Fibroblast of lung (primary cell): ENCODE results near the gene HOPX. TPM values are rescaled to one million over a fixed set of nuclear protein-coding genes. Genes with fewer than 3 reads are reported as not detected.

ENCODE experiments used
- DNase-seq, 2 donors: peaks; one replicate each; pipeline versions ENCODE4 v3.0.0 to v3.0.0-alpha.2; 2010; ENCODE audit warnings: low read depth in 2 of 2
- H2AFZ ChIP-seq: 2 replicates; pipeline ENCODE4 v1.5.1; 2012; ENCODE audit warnings: low read length, control low read depth, inconsistent platforms
- H3K27ac ChIP-seq: 2 replicates; pipeline ENCODE4 v1.5.1; 2011; ENCODE audit warnings: low read length, control low read depth; ENCODE audit not compliant: insufficient read depth
- H3K27me3 ChIP-seq: 2 replicates; pipeline ENCODE4 v1.5.1; 2011; ENCODE audit warnings: mild to moderate bottlenecking, low read length; ENCODE audit not compliant: control insufficient read depth, insufficient read depth
- H3K36me3 ChIP-seq: 2 replicates; pipeline ENCODE4 v1.5.1; 2011; ENCODE audit warnings: low read length; ENCODE audit not compliant: control insufficient read depth, insufficient read depth
- H3K4me1 ChIP-seq: 2 replicates; pipeline ENCODE4 v1.5.1; 2011; ENCODE audit warnings: low read length; ENCODE audit not compliant: control insufficient read depth, insufficient read depth; ENCODE audit errors: extremely low read depth
- H3K4me2 ChIP-seq: 2 replicates; pipeline ENCODE4 v1.5.1; 2011; ENCODE audit warnings: low read length, control low read depth; ENCODE audit not compliant: insufficient read depth; ENCODE audit errors: extremely low read depth
- H3K4me3 ChIP-seq, 4 experiments: fragments of 200-600 bp in 1 of 4; sonication (generic) in 1 of 4; replicated peaks in 1 of 4; 2 replicates each; pipeline ENCODE4 v1.5.1; 2011 to 2016; ENCODE audit warnings: low read length in 4 of 4, low read depth in 3 of 4, mild to moderate bottlenecking in 3 of 4, control low read depth in 2 of 4, inconsistent platforms in 1 of 4, mixed read lengths in 1 of 4; ENCODE audit not compliant: insufficient read depth in 1 of 4; ENCODE audit errors: control extremely low read depth in 1 of 4
- H3K79me2 ChIP-seq: 2 replicates; pipeline ENCODE4 v1.5.1; 2012; ENCODE audit warnings: mild to moderate bottlenecking, low read length, inconsistent platforms; ENCODE audit not compliant: control insufficient read depth, insufficient read depth
- H3K9ac ChIP-seq: 2 replicates; pipeline ENCODE4 v1.5.1; 2011; ENCODE audit warnings: mild to moderate bottlenecking, low read length, control low read depth; ENCODE audit not compliant: insufficient read depth
- H3K9me3 ChIP-seq: 2 replicates; pipeline ENCODE4 v1.5.1; 2012; ENCODE audit warnings: low read depth, low read length; ENCODE audit not compliant: control insufficient read depth, insufficient read depth
- H4K20me1 ChIP-seq: 2 replicates; pipeline ENCODE4 v1.5.1; 2011; ENCODE audit warnings: low read length; ENCODE audit not compliant: control insufficient read depth, insufficient read depth; ENCODE audit errors: extremely low read depth
- CTCF ChIP-seq, 2 donors: IDR thresholded peaks in 1 of 2; conservative IDR thresholded peaks in 1 of 2; 1 replicate in 1 of 2; 2 replicates in 1 of 2; pipeline ENCODE4 v1.5.1; 2011 to 2012; ENCODE audit warnings: low read length in 2 of 2, control low read depth in 1 of 2, inconsistent platforms in 1 of 2, low read depth in 1 of 2, mild to moderate bottlenecking in 1 of 2
- EZH2 ChIP-seq: IDR thresholded peaks from 2 replicates; pipeline ENCODE4 v1.5.1; 2012; ENCODE audit warnings: low read length, control low read depth, mild to moderate bottlenecking; ENCODE audit errors: missing control alignments
- polyA plus RNA-seq, 2 donors: library from polyadenylated mRNA; depleted of rRNA in 1 of 2; stranded (reverse) in 1 of 2; unstranded in 1 of 2; fragments of >200 nt; gene quantifications; 2 replicates each; pipeline ENCODE4 v1.2.1, GENCODE V29; 2011 to 2012; ENCODE audit warnings: missing spikeins in 1 of 2
- total RNA-seq: library from RNA; depleted of rRNA; stranded (reverse); fragments of >200 nt; gene quantifications from 2 replicates; pipeline ENCODE4 v1.2.1, GENCODE V29; 2014

The HOPX gene
- total and polyA plus RNA-seq, 2 donors (not counting 1 experiment from before 2014, with no cell fraction given) = 2.4 to 11.4 TPM

DNA sequence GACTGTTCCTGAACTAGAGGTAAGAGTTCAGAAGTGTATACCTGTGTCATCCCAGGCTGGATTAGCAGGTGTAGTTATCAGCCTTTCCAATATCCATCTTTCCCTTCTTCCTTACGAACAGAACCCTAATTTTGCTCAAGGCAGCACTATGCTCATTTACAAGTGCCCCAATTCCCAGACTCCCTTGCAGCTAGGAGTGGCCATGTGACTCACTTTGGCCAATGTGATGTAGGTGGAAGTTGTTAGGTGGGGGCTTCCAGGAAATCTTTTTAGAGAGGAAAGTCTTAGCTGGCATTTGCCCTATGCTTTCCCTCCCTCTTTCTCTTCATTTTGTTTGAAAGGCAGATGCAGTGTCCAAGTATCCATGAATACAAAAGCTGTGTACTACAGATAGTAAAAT lies 34.8 kb downstream of the HOPX start:
- TF ChIP-seq CTCF (conservative IDR thresholded peaks at IDR 0.05 in 1 of 2, IDR thresholded peaks at IDR 0.05 in 1 of 2; ENCODE audit: low read depth in 1 of 2, low read length in 2 of 2) (no peak), EZH2 (no peak)

DNA sequence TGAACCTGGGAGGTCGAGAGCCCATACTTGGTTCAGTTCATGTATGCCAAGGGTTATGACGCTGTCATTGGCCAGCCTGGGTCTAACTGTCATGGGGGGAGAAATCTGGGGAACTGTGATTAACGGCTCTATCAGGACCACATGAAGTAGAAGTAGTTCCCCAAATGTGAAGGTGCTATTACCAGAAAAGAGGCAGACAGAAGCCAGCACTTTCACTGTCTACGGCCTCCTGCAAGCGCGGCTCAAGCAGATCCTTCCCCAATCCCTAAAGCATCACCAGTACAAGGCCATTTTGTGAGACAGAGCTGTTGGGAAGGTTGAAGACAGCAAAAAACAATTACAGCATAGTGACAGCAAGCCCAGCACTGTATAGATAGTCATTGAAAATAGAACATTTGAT lies 37.5 kb downstream of the HOPX start:
- no peak overlapping the region for H3K4me3 ChIP-seq
- H2AFZ ChIP-seq = no peak overlapping the region
- peaks cover 10% of the 10 kb centered on the region for H3K4me1 ChIP-seq
- H3K9ac ChIP-seq = no peak overlapping the region
- no peak for DNase-seq
- H3K27me3 ChIP-seq = no peaks in the 10 kb centered on the region
- TF ChIP-seq EZH2 = no peak
- no peak for TF ChIP-seq CTCF (conservative IDR thresholded peaks at IDR 0.05 in 1 of 2, IDR thresholded peaks at IDR 0.05 in 1 of 2; ENCODE audit: low read depth in 1 of 2, low read length in 2 of 2)
- H4K20me1 ChIP-seq = no peaks in the 10 kb centered on the region
- no peaks in the 10 kb centered on the region for H3K9me3 ChIP-seq
- no peak overlapping the region for H3K4me2 ChIP-seq
- no peaks in the 10 kb centered on the region for H3K79me2 ChIP-seq
- no peak overlapping the region for H3K27ac ChIP-seq
- no peaks in the 10 kb centered on the region for H3K36me3 ChIP-seq

More for the DNA sequence above, 34.8 kb downstream of the HOPX start:
- no peaks in the 10 kb centered on the region for H3K79me2 ChIP-seq
- DNase-seq = no peak
- H2AFZ ChIP-seq = no peak overlapping the region
- H3K36me3 ChIP-seq = no peaks in the 10 kb centered on the region
- peaks cover 2% of the 10 kb centered on the region for H3K4me1 ChIP-seq
- no peaks in the 10 kb centered on the region for H3K9me3 ChIP-seq
- H3K27ac ChIP-seq = no peak overlapping the region
- H3K9ac ChIP-seq = no peak overlapping the region
- no peaks in the 10 kb centered on the region for H4K20me1 ChIP-seq
- no peaks in the 10 kb centered on the region for H3K27me3 ChIP-seq
- H3K4me2 ChIP-seq = no peak overlapping the region
- no peak overlapping the region for H3K4me3 ChIP-seq

DNA sequence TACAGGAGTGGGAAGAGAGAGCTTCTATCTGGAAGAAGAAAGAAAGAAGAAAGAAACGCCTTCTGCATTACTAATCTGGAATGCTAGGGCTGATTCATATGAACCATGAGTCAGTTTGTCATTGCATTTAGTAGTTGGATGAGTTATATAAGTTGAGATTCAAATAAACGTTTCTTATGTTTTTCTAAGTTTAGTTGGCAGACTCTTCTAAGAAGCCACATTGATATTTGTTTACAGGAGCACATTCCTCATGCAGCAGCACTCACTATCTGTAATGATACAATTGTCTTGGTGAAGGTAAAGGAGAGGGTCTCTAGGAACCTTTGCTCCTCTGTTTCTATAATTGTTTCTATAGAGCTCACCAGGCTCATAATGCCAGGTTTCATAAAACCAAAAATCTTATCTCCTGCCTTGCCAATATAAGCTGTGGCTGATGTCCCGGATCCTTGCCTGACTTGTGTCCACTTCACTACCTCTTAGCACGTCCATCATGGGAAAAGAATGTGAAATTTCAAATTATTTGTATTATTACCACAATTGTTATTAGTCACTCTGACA lies 39.5 kb downstream of the HOPX start:
- TF ChIP-seq CTCF (conservative IDR thresholded peaks at IDR 0.05 in 1 of 2, IDR thresholded peaks at IDR 0.05 in 1 of 2; ENCODE audit: low read depth in 1 of 2, low read length in 2 of 2) = peak; percentile 8 to 55
- no peak for TF ChIP-seq EZH2
- H3K79me2 ChIP-seq = no peaks in the 10 kb centered on the region
- peak; percentile 89 to 96 for DNase-seq
- H2AFZ ChIP-seq = no peak overlapping the region
- peak overlapping the region; percentile 47 for H3K27ac ChIP-seq
- H3K27me3 ChIP-seq = no peaks in the 10 kb centered on the region
- peaks cover 10% of the 10 kb centered on the region for H3K4me1 ChIP-seq
- H3K36me3 ChIP-seq = no peaks in the 10 kb centered on the region
- no peak overlapping the region for H3K4me3 ChIP-seq
- peak overlapping the region; percentile 60 for H3K4me2 ChIP-seq
- H3K9me3 ChIP-seq = no peaks in the 10 kb centered on the region
- no peaks in the 10 kb centered on the region for H4K20me1 ChIP-seq
- H3K9ac ChIP-seq = no peak overlapping the region
